DND-41 (cell line): ENCODE measurements around the gene ZFP36L2.

Experiments used
- ATAC-seq: fragments of 200-7000 bp; cut with Tn5 transposase; 3 replicates; pipeline ENCODE4 v1.9.1; 2021; ENCODE audit warnings: low read depth; ENCODE audit not compliant: insufficient read depth
- DNase-seq: peaks from one replicate; pipeline ENCODE4 v3.0.0-alpha.2; 2020
- H2AFZ ChIP-seq: 2 replicates; pipeline ENCODE4 v1.6.0; 2012; ENCODE audit warnings: low read depth, low read length
- H3K27ac ChIP-seq: 2 replicates; pipeline ENCODE4 v1.5.1; 2012; ENCODE audit warnings: low read length, inconsistent platforms
- H3K27me3 ChIP-seq: fragments of 200-600 bp; sonication (generic); 2 replicates; pipeline ENCODE4 v1.6.0; 2012; ENCODE audit warnings: low read length, mild to moderate bottlenecking, inconsistent platforms; ENCODE audit not compliant: insufficient read depth, poor library complexity
- H3K36me3 ChIP-seq: 2 replicates; pipeline ENCODE4 v1.5.1; 2012; ENCODE audit warnings: low read length, inconsistent platforms; ENCODE audit not compliant: insufficient read depth
- H3K4me1 ChIP-seq: 2 replicates; pipeline ENCODE4 v1.5.1; 2012; ENCODE audit warnings: mild to moderate bottlenecking, low read length; ENCODE audit not compliant: insufficient read depth
- H3K4me2 ChIP-seq: 2 replicates; pipeline ENCODE4 v1.6.0; 2012; ENCODE audit warnings: mild to moderate bottlenecking, moderate library complexity, low read length, inconsistent platforms; ENCODE audit not compliant: insufficient read depth
- H3K4me3 ChIP-seq, 2 experiments: fragments of 200-600 bp in 1 of 2; shearing (Covaris generic) in 1 of 2; 2 replicates each; pipeline ENCODE4 v1.5.1; 2012 to 2016; ENCODE audit warnings: inconsistent platforms in 2 of 2, low read length in 2 of 2, mild to moderate bottlenecking in 2 of 2, low read depth in 1 of 2, moderate library complexity in 1 of 2
- H3K79me2 ChIP-seq: 2 replicates; pipeline ENCODE4 v1.6.0; 2012; ENCODE audit warnings: low read length, inconsistent platforms; ENCODE audit not compliant: insufficient read depth
- H3K9ac ChIP-seq: 2 replicates; pipeline ENCODE4 v1.6.0; 2012; ENCODE audit warnings: low read depth, mild to moderate bottlenecking, inconsistent platforms, low read length, moderate library complexity
- H3K9me3 ChIP-seq: 2 replicates; pipeline ENCODE4 v1.5.1; 2012; ENCODE audit warnings: low read length, moderate library complexity, mild to moderate bottlenecking, inconsistent platforms; ENCODE audit not compliant: insufficient read depth, severe bottlenecking
- H4K20me1 ChIP-seq: 2 replicates; pipeline ENCODE4 v1.6.0; 2012; ENCODE audit warnings: low read length; ENCODE audit not compliant: insufficient read depth
- EZH2 ChIP-seq: IDR thresholded peaks from 3 replicates; pipeline ENCODE4 v1.6.1; 2012; ENCODE audit warnings: borderline replicate concordance, low read depth, mild to moderate bottlenecking, moderate library complexity, low read length, inconsistent platforms; ENCODE audit not compliant: severe bottlenecking
- TF ChIP-seq, protein P1 (sequence below): IDR thresholded peaks from 2 replicates; pipeline ENCODE4 v1.5.1; 2012; ENCODE audit warnings: borderline replicate concordance, low read length, moderate library complexity, mild to moderate bottlenecking; ENCODE audit not compliant: poor library complexity, severe bottlenecking; ENCODE audit errors: extremely low read depth

Gene ZFP36L2

DNA sequence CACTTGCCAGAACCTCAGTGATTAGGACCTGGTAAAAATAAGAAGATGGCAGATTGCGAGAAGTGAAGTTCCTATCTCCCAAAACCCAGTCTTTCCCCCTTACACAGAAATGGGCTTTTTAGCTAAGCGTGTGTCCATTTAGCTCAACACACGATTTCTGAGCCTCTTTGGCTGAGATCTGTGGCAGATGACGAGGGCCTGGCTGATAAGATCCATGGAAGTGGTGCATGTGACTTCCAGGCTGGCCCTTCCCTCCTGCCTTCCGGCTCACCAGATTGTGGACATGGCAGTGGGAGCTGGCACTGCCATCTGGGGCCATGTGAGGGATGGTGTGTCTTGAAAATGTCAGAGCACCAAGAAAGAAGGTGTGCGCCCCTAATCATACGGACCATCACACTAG is 41.0 kb upstream of the ZFP36L2 start:
- no peaks in the 10 kb centered on the region for H3K27me3 ChIP-seq
- no peaks in the 10 kb centered on the region for H3K4me1 ChIP-seq
- H3K4me3 ChIP-seq = no peak overlapping the region
- no peaks in the 10 kb centered on the region for H3K79me2 ChIP-seq
- H4K20me1 ChIP-seq = no peaks in the 10 kb centered on the region
- H2AFZ ChIP-seq = no peak overlapping the region
- H3K36me3 ChIP-seq = peaks cover 18% of the 10 kb centered on the region; the same call in 1 of the 2 replicates
- TF ChIP-seq, protein P1, sequence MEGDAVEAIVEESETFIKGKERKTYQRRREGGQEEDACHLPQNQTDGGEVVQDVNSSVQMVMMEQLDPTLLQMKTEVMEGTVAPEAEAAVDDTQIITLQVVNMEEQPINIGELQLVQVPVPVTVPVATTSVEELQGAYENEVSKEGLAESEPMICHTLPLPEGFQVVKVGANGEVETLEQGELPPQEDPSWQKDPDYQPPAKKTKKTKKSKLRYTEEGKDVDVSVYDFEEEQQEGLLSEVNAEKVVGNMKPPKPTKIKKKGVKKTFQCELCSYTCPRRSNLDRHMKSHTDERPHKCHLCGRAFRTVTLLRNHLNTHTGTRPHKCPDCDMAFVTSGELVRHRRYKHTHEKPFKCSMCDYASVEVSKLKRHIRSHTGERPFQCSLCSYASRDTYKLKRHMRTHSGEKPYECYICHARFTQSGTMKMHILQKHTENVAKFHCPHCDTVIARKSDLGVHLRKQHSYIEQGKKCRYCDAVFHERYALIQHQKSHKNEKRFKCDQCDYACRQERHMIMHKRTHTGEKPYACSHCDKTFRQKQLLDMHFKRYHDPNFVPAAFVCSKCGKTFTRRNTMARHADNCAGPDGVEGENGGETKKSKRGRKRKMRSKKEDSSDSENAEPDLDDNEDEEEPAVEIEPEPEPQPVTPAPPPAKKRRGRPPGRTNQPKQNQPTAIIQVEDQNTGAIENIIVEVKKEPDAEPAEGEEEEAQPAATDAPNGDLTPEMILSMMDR = no peak
- TF ChIP-seq EZH2 = no peak
- no peak overlapping the region for H3K4me2 ChIP-seq
- ATAC-seq = no peak
- no peak overlapping the region for H3K9ac ChIP-seq
- no peaks in the 10 kb centered on the region for H3K9me3 ChIP-seq
- no peak for DNase-seq
- no peak overlapping the region for H3K27ac ChIP-seq

DNA sequence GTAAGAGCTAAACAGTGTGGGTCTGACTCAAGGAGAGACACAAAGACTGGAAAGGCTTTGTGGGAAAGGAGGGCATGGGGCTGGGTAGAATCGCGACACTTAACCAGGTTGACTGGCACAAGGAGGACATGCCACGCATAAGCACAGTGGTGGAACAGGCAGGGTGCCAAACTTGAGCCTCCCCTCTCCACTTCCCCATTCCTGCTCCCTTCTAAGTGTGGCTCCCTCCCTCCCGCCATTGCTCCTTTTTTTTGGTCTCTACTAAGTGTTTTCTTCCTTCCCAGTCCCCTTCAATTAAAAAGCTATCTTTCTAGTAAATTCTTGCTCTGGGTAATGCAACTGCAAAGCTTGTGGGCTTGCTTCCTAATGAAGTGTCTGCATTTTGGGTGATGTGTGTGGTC is 40.3 kb upstream of the ZFP36L2 start:
- Histone ChIP-seq H4K20me1 (no peaks in the 10 kb centered on the region), H3K4me1 (no peaks in the 10 kb centered on the region), H3K27ac (no peak overlapping the region), H3K36me3 (peaks cover 18% of the 10 kb centered on the region; the same call in 1 of the 2 replicates), H3K4me3 (no peak overlapping the region), H3K27me3 (no peaks in the 10 kb centered on the region), H3K9me3 (no peaks in the 10 kb centered on the region), H3K9ac (no peak overlapping the region), H3K79me2 (no peaks in the 10 kb centered on the region), H3K4me2 (no peak overlapping the region), H2AFZ (no peak overlapping the region)
- DNase-seq (no peak), ATAC-seq (no peak)
- no peak for TF ChIP-seq EZH2
- TF ChIP-seq, protein P1 = no peak

DNA sequence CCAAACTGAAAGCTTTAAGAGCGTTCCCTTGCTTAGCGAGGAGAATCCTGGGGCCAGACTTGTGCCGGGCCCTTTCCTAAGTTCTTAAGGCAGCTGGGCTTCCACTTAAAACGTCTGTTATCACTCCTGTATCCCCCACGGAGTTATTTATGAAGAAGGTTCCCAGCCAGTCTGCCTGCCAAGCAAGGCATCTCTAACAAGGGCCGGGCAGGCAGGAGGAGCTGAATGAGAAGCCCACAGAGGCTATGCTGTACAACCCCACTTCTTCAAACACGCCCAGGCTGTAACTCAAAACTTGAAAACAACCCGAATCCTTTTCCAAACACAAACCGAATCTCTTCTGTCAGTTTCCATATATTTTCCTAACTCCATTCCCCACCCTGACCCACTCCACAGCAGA is 39.0 kb upstream of the ZFP36L2 start:
- Histone ChIP-seq H2AFZ (no peak overlapping the region), H3K36me3 (peaks cover 15% of the 10 kb centered on the region; the same call in 1 of the 2 replicates), H3K79me2 (no peaks in the 10 kb centered on the region), H3K9ac (no peak overlapping the region), H3K27me3 (no peaks in the 10 kb centered on the region), H3K9me3 (no peaks in the 10 kb centered on the region), H3K4me1 (no peaks in the 10 kb centered on the region), H3K4me3 (no peak overlapping the region), H4K20me1 (no peaks in the 10 kb centered on the region), H3K4me2 (no peak overlapping the region), H3K27ac (no peak overlapping the region)
- TF ChIP-seq EZH2 = no peak
- TF ChIP-seq, protein P1 = no peak
- ATAC-seq (no peak), DNase-seq (no peak)

DNA sequence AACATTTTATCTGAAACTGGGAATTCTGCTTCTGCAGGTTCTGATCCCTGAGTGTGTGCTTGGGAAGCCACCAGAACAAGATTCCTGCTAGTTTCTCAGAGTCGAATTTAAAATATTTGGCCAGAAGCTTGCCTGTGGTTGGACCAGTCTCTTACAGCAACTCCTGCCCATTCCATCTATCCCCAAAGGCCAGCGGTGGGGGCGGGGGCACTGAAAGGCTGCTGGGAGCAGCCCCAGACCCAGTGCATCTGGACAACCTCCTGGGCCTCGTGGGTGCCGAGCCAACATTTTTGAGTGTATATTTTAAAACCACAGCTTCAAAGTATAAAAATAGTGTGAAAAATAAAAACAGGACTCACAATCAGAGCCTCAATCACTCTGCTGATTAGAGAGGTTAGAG is 38.6 kb upstream of the ZFP36L2 start:
- H4K20me1 ChIP-seq = no peaks in the 10 kb centered on the region
- no peaks in the 10 kb centered on the region for H3K79me2 ChIP-seq
- no peak overlapping the region for H3K4me3 ChIP-seq
- H3K9ac ChIP-seq = no peak overlapping the region
- no peaks in the 10 kb centered on the region for H3K4me1 ChIP-seq
- H3K36me3 ChIP-seq = peaks cover 15% of the 10 kb centered on the region; the same call in 1 of the 2 replicates
- no peaks in the 10 kb centered on the region for H3K27me3 ChIP-seq
- no peak for ATAC-seq
- TF ChIP-seq, protein P1 = no peak
- TF ChIP-seq EZH2 = no peak
- no peaks in the 10 kb centered on the region for H3K9me3 ChIP-seq
- no peak overlapping the region for H3K27ac ChIP-seq
- no peak overlapping the region for H3K4me2 ChIP-seq
- no peak for DNase-seq
- H2AFZ ChIP-seq = no peak overlapping the region
